Liver (tissue), 9 donors: ENCODE measurements around the gene CALY. TPM values are rescaled to one million over a fixed set of nuclear protein-coding genes. Genes with fewer than 3 reads are reported as not detected.
A peak's percentile ranks its signal among the peaks of the same experiment; 100 is the strongest.

Experiments
- DNase-seq: peaks from one replicate; pipeline ENCODE4 v3.0.0-alpha.2; 2017; ENCODE audit warnings: low spot score
- H3K27ac ChIP-seq, 2 donors: one replicate each; pipeline ENCODE4 v1.7.0; 2013; ENCODE audit warnings: inconsistent platforms in 2 of 2, low read length in 2 of 2, control low read depth in 1 of 2, low read depth in 1 of 2, mild to moderate bottlenecking in 1 of 2
- H3K27me3 ChIP-seq, 4 donors: one replicate each; pipeline versions ENCODE4 v1.6.1 to v1.7.0; 2013; ENCODE audit warnings: low read length in 3 of 4, inconsistent platforms in 1 of 4, mild to moderate bottlenecking in 1 of 4, moderate library complexity in 1 of 4; ENCODE audit not compliant: control insufficient read depth in 4 of 4, insufficient read depth in 4 of 4
- H3K36me3 ChIP-seq, 4 donors: one replicate each; pipeline versions ENCODE4 v1.6.1 to v1.7.0; 2013; ENCODE audit warnings: low read length in 3 of 4, mild to moderate bottlenecking in 3 of 4, low read depth in 1 of 4, moderate library complexity in 1 of 4; ENCODE audit not compliant: control insufficient read depth in 4 of 4, insufficient read depth in 3 of 4
- H3K4me1 ChIP-seq, 4 donors: one replicate each; pipeline versions ENCODE4 v1.6.1 to v1.7.0; 2013; ENCODE audit warnings: low read length in 3 of 4, mild to moderate bottlenecking in 3 of 4, moderate library complexity in 1 of 4; ENCODE audit not compliant: control insufficient read depth in 4 of 4, insufficient read depth in 4 of 4
- H3K4me3 ChIP-seq, 3 donors: one replicate each; pipeline versions ENCODE4 v1.6.1 to v1.7.0; 2013; ENCODE audit warnings: low read length in 3 of 3, control low read depth in 1 of 3, low read depth in 1 of 3, mild to moderate bottlenecking in 1 of 3
- H3K9ac ChIP-seq, 2 donors: one replicate each; pipeline ENCODE4 v1.7.0; 2013; ENCODE audit warnings: low read length in 2 of 2, mild to moderate bottlenecking in 2 of 2, moderate library complexity in 2 of 2, control low read depth in 1 of 2, low read depth in 1 of 2
- H3K9me3 ChIP-seq, 4 donors: one replicate each; pipeline versions ENCODE4 v1.6.1 to v1.7.0; 2013; ENCODE audit warnings: low read length in 3 of 4; ENCODE audit not compliant: control insufficient read depth in 4 of 4
- ATF3 ChIP-seq: IDR thresholded peaks from 2 replicates; pipeline ENCODE4 v1.6.1; 2016; ENCODE audit warnings: antibody characterized with exemption
- CTCF ChIP-seq: fragments of 150-350 bp; IDR thresholded peaks from 2 replicates; pipeline ENCODE4 v1.5.1; 2017; ENCODE audit warnings: improper control_type of control experiment, low read depth, low read length; ENCODE audit not compliant: missing input control
- EGR1 ChIP-seq, 2 donors: IDR thresholded peaks; 2 replicates each; pipeline ENCODE4 v1.6.1; 2016 to 2018; ENCODE audit warnings: antibody characterized with exemption in 2 of 2, low read depth in 2 of 2
- FOXA1 ChIP-seq: IDR thresholded peaks from 2 replicates; pipeline ENCODE4 v1.6.1; 2016; ENCODE audit warnings: antibody characterized with exemption
- FOXA2 ChIP-seq: IDR thresholded peaks from 2 replicates; pipeline ENCODE4 v1.6.1; 2016; ENCODE audit warnings: antibody characterized with exemption
- GABPA ChIP-seq, 2 donors: IDR thresholded peaks in 1 of 2; conservative IDR thresholded peaks in 1 of 2; 2 replicates each; pipeline ENCODE4 v1.6.1; 2016; ENCODE audit warnings: antibody characterized with exemption in 2 of 2, mild to moderate bottlenecking in 1 of 2, moderate library complexity in 1 of 2
- HNF4A ChIP-seq, 2 donors: conservative IDR thresholded peaks; 2 replicates each; pipeline ENCODE4 v1.6.1; 2016; ENCODE audit warnings: antibody characterized with exemption in 2 of 2, mild to moderate bottlenecking in 2 of 2
- HNF4G ChIP-seq: IDR thresholded peaks from 2 replicates; pipeline ENCODE4 v1.6.1; 2016; ENCODE audit warnings: antibody characterized with exemption
- JUND ChIP-seq, 2 donors: IDR thresholded peaks; 2 replicates each; pipeline ENCODE4 v1.6.1; 2016; ENCODE audit warnings: antibody characterized with exemption in 2 of 2
- MAX ChIP-seq: IDR thresholded peaks from 2 replicates; pipeline ENCODE4 v1.6.1; 2016; ENCODE audit warnings: antibody characterized with exemption
- NR2F2 ChIP-seq: IDR thresholded peaks from 2 replicates; pipeline ENCODE4 v1.6.1; 2016; ENCODE audit warnings: antibody characterized with exemption
- RAD21 ChIP-seq, 2 donors: IDR thresholded peaks; 2 replicates each; pipeline ENCODE4 v1.6.1; 2016; ENCODE audit warnings: antibody characterized with exemption in 2 of 2, mild to moderate bottlenecking in 2 of 2
- REST ChIP-seq: IDR thresholded peaks from 2 replicates; pipeline ENCODE4 v1.6.1; 2016; ENCODE audit warnings: antibody characterized with exemption, mild to moderate bottlenecking
- RXRA ChIP-seq, 2 donors: IDR thresholded peaks; 2 replicates each; pipeline ENCODE4 v1.6.1; 2017 to 2018; ENCODE audit warnings: antibody characterized with exemption in 2 of 2, mild to moderate bottlenecking in 1 of 2
- SP1 ChIP-seq: IDR thresholded peaks from 2 replicates; pipeline ENCODE4 v1.6.1; 2018; ENCODE audit warnings: antibody characterized with exemption, mild to moderate bottlenecking
- TAF1 ChIP-seq: conservative IDR thresholded peaks from 2 replicates; pipeline ENCODE4 v1.6.1; 2016; ENCODE audit warnings: antibody characterized with exemption, mild to moderate bottlenecking
- YY1 ChIP-seq: IDR thresholded peaks from 2 replicates; pipeline ENCODE4 v1.6.1; 2016; ENCODE audit warnings: antibody characterized with exemption, mild to moderate bottlenecking
- ZBTB33 ChIP-seq: IDR thresholded peaks from 2 replicates; pipeline ENCODE4 v1.6.1; 2016; ENCODE audit warnings: antibody characterized with exemption
- WGBS: extraction: QIAGEN DNeasy Blood & Tissue Kit; methylation state at CpG from one replicate; pipeline ENCODE4 v1.1.7; 2013; 5-methylcytosine and 5-hydroxymethylcytosine counted together
- polyA plus RNA-seq, 2 donors: library from polyadenylated mRNA; stranded (reverse) in 1 of 2; unstranded in 1 of 2; fragments of 200-250 nt in 1 of 2; fragments of >200 nt in 1 of 2; fragmentation: Nextera tagmentation in 1 of 2; extraction: Ambion mirVana in 1 of 2; gene quantifications; one replicate each; pipeline versions ENCODE4 v1.2.1 to v1.2.3, GENCODE V29; 2013 to 2015
- total RNA-seq, 2 donors: library from RNA; depleted of rRNA; stranded (reverse); fragments of >200 nt; gene quantifications; one replicate each; pipeline ENCODE4 v1.2.3, GENCODE V29; 2014
- donor health status: healthy.
- donor health status: healthy.
- donor health status: healthy.
- donor health status: healthy.
- donor health status: healthy.

The CALY gene
- total and polyA plus RNA-seq, 4 donors: 0.07 TPM; not detected in 3

GRCh38 chr10:133329491-133330202 is 7.0 kb downstream of the CALY start:
- Histone ChIP-seq H3K9ac (no peak overlapping the region), H3K4me3 (peak overlapping the region in 1 of 3 donors; percentile 48), H3K4me1 (peaks cover 0 to 22% (median 6%) of the 10 kb centered on the region in 4 donors), H3K9me3 (no peaks in the 10 kb centered on the region), H3K27ac (no peak overlapping the region), H3K36me3 (no peaks in the 10 kb centered on the region), H3K27me3 (peaks cover 0 to 17% (median 8%) of the 10 kb centered on the region in 4 donors)
- peak in 1 of 2 donors; percentile 14 for TF ChIP-seq RXRA (IDR thresholded peaks at IDR 0.05)
- no peak for TF ChIP-seq ZBTB33
- TF ChIP-seq FOXA1: no peak
- TF ChIP-seq SP1: no peak
- peak; percentile 87 for TF ChIP-seq CTCF
- TF ChIP-seq FOXA2: no peak
- peak; percentile 89 to 90 for TF ChIP-seq RAD21 (IDR thresholded peaks at IDR 0.05)
- peak; percentile 88 for DNase-seq
- 10% methylated on average over 37 of the region's 37 CpGs for WGBS

GRCh38 chr10:133328358-133329343 is 8.0 kb downstream of the CALY start:
- Histone ChIP-seq H3K27me3 (peaks cover 0 to 17% (median 8%) of the 10 kb centered on the region in 4 donors), H3K9me3 (no peaks in the 10 kb centered on the region), H3K27ac (no peak overlapping the region), H3K36me3 (no peaks in the 10 kb centered on the region), H3K4me3 (no peak overlapping the region), H3K4me1 (peaks cover 2 to 22% (median 8%) of the 10 kb centered on the region in 4 donors), H3K9ac (no peak overlapping the region)
- no peak for DNase-seq
- TF ChIP-seq FOXA1: no peak
- TF ChIP-seq HNF4G: no peak
- no peak for TF ChIP-seq REST
- TF ChIP-seq NR2F2: no peak
- TF ChIP-seq RAD21 (IDR thresholded peaks at IDR 0.05): no peak
- TF ChIP-seq JUND (IDR thresholded peaks at IDR 0.05): no peak
- TF ChIP-seq FOXA2: no peak
- no peak for TF ChIP-seq HNF4A (conservative IDR thresholded peaks at IDR 0.05)
- TF ChIP-seq MAX: no peak
- TF ChIP-seq GABPA (IDR thresholded peaks at IDR 0.05 in 1 of 2, conservative IDR thresholded peaks at IDR 0.05 in 1 of 2): no peak
- no peak for TF ChIP-seq RXRA (IDR thresholded peaks at IDR 0.05)
- TF ChIP-seq YY1: no peak
- no peak for TF ChIP-seq EGR1 (IDR thresholded peaks at IDR 0.05; ENCODE audit: low read depth in 2 of 2)
- no peak for TF ChIP-seq ATF3
- TF ChIP-seq ZBTB33: no peak
- TF ChIP-seq TAF1: no peak
- WGBS: 77% methylated on average over 15 of the region's 15 CpGs
